HG02973 (cell line): Measurements from ENCODE around the gene OR2T5.
"Not testable (repeated sequence)": the region's sequence is repeated elsewhere in the genome, so short reads cannot be mapped to it uniquely, and the experiment has no call there.

ENCODE experiments used
- ATAC-seq: cut with Tn5 transposase; IDR thresholded peaks from one replicate; pipeline ENCODE4 v1.9.1; 2021; ENCODE audit warnings: moderate library complexity; ENCODE audit not compliant: unreplicated experiment

Gene OR2T5, protein sequence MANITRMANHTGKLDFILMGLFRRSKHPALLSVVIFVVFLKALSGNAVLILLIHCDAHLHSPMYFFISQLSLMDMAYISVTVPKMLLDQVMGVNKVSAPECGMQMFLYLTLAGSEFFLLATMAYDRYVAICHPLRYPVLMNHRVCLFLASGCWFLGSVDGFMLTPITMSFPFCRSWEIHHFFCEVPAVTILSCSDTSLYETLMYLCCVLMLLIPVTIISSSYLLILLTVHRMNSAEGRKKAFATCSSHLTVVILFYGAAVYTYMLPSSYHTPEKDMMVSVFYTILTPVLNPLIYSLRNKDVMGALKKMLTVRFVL

DNA sequence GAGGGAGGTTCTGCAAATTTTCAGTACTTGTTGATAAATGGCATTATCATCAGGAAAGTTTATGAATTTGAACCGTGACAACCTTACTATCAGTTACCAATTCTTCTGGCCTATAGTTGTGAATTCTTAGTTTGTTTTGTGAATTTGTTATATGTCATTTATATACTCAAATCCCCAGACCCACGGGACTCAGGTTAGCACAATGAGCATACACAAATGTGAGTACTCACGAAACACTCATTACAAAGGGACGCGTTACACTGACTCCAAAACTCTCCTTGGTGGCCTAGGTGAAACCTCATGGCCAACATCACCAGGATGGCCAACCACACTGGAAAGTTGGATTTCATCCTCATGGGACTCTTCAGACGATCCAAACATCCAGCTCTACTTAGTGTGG is at the start of gene OR2T5:
Gene OR2T5 (plus strand): TSS at position 301 of the 400 bp plus-strand sequence. CDS start 0 bp downstream, at position 301.
- ATAC-seq: not testable (repeated sequence)

DNA sequence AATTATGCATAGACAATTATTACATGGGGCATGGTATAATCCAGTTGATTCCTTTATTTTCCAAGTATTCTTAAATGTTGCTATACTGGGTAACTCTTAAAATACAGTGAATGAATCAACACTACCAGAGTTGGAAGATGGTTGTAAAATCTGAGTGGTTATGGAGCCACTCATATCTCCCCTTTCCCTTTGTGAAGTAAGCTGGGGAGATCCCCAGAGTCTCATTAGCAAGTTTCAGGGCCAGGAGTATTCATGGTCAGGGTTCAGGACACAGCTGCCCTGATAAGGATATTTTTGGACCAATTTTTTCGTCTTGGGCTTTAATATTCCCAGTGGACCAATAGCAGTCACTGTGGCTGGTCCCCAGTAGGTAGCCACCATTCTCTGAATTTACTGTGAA is 49.7 kb upstream of the OR2T5 start:
- ATAC-seq: not testable (repeated sequence)

DNA sequence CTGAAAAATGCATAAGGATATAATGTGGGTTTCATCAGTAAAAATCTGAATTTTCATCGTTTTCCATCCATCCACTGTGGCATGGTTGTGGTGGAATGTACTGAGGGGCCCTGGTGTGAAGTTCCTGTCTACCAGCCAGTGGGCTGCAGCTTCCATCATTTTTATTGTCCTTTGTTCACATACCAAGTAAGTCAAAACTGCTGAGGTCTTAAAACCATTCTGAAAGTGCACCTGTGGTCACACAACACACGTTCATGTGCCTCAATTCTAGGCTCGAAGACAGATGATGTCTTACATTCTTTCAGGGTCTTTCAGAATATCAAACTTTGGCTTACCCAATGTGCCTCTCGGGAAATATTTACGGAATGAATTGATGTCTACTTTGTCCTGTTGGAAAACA is 49.1 kb upstream of the OR2T5 start:
- ATAC-seq: not testable (repeated sequence)

DNA sequence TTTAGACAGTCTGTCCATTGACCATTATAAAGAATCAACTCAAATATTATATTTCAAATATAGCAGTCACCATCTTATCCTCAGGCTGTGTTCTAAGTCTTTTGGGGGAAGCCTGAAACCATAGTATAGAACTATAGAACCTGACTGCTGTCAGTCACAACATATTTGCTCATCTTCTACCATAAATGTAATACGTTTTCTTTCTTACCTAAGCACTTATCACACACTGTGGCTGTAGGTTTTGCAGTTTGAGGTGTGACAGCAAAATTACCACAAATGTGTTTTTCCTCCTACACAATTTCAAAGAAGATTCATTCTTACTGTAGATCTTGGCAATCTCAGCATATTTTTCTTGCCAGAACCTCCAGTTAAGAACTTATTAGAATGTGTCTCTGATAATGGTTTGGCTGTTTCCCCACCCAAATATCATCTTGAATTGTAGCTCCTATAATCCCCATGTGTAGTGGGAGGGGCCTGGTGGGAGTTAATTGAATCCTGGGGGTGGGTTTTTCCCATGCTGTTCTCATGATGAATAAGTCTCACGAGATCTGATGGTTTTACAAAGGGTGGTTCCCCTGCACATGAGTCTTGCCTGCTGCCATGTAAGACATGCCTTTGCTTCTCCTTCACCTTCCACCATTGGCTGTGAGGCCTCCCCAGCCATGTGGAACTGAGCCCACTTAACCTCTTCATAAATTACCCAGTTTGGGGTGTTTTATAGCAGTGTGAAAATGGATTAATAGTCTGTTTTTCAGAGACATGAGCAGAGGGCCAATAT is 45.7 kb upstream of the OR2T5 start:
- not testable (repeated sequence) for ATAC-seq

DNA sequence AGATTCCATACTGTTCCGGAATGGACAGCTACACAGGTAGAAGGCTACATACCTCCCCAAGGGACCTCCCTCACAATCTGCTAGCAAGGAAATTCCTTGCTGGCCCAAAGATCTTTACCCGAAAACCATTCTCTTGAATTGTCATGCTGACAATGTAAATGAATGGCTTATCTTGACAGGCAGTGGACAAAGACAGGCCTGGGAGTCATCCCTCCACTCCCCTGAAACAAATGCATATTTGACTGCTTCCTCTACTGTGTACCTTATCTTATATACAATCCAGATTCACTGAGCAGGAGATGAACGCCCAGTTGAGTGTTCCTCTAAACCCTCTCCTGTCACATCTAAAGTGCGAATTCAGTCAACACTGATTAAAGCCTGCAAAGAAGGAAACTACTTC is 43.8 kb upstream of the OR2T5 start:
- ATAC-seq: not testable (repeated sequence)

DNA sequence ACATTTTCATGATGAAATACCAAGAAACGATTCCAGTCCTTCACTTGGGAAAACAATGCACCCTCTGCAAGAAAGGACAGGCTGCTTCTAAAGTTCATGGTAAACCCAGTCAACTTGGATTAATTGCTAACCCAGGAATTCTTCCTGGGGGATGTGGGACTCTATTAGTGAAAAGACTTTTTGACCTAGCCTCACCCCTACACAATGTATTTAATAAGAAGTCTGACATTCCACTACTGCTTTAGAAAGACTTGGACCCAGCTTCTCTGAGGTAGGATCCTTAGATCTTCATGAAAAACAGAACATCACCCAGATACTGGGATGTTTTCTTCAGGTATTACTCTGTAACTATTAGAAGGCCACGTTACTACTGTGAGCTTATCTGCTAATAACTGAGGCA is 43.0 kb upstream of the OR2T5 start, which contains the start of gene OR2T2:
Gene OR2T2 (plus strand): TSS at position 239 of the 400 bp plus-strand sequence. CDS start 7,161 bp downstream, outside the sequence.
- not testable (repeated sequence) for ATAC-seq

DNA sequence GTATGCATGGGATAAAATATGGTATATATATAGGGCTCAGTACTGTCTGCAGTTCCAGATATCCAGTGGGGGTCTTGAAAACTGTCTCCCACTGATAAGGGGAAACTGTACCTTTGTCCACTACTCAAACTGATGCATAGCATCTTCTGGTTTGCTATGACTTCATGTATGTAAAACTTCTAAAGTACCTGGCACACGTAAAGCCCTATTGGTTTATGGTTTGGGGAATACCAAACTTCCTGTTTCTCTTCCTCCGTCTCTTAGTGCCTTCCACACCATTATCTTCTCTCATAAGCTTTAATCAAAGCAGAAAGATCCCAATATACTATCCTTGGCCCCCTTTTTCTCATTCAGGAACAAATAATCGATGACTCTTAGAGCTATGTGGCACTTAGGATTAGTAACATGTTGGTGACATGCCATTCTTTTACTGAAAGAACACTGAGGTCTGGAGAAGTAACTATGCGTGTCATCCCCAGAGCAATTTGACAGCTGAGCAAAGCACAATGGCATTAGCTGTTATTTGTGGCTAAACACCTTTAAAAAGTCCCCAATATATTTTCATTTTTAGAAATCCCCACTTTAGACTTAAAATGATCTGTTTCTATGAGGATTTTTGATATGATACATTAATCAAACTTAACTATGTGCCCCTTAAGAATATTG is 39.8 kb upstream of the OR2T5 start:
- peak; percentile 66 for ATAC-seq

DNA sequence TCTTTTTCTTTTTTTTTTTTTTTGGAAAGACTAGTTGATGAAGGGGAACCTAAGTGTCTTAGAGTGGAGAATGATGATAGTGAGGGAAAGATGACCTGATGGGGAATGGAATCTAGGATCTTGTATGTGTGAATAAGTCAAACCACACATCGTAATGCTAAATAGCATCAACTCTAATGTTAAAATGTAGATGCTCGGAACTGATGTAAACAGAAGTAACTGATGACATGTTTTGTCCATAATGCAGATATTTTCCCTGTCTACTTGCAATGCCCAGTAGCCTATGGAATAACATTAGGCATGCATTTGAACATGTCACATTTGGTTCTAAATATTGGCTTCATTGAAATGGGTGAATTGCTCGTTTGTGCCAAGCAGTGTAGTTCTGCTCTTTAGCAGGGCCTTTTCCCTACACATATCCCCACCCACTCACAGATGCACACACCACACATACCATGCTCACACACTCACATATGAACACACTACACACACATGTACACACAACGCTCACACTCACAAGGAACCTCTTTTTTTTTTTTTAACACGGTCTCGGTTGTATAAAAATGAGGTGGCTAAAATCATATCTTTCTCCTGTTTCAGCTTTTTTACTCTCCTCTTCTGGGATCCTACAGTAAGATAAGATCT is 38.4 kb upstream of the OR2T5 start:
- not testable (repeated sequence) for ATAC-seq

DNA sequence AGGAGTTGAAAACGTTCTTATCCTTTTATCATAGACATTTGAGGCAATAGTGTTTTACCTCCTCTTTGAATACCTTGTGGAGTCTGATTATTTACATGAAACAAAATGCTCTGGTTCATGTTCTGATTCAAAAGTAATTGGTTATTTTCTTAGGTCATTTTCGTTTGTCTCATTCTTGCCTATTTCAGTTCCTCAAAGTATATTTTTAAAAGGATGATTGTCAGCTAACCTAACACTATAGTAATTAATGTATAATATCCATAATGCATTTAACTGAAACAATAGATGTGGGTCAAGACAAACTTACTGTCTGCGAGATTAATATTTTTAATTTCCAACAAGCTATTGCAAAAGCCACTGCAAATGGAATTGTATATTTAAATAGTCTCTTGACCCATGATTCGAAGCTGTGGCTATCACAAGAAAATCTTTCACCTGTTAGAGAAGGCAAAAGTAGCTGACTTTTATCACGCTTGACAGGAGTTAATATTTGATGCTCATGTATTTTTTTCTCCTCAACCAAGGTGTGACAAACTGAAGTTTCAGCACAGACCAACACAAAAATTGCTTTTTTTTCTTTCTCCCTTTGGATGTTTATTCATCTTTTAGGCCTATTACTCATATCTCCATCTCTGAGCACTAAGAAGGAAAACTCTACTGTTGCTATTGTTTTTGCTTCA is 37.8 kb upstream of the OR2T5 start:
- ATAC-seq: peak; percentile 66

DNA sequence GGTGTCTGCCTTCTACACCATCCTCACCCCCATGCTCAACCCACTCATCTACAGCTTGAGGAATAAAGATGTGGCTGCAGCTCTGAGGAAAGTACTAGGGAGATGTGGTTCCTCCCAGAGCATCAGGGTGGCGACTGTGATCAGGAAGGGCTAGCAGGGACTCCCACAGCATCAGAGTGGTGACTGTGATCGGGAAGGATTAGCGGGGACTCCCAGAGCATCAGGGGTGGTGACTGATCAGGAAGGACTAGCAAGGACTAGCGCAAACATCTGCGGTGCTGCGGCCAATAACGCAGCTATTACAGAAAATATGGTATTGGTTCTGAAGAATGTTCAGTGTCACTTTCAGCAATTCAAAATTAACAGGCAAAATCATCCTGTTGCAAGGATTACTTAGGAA is 34.8 kb upstream of the OR2T5 start:
- not testable (repeated sequence) for ATAC-seq

DNA sequence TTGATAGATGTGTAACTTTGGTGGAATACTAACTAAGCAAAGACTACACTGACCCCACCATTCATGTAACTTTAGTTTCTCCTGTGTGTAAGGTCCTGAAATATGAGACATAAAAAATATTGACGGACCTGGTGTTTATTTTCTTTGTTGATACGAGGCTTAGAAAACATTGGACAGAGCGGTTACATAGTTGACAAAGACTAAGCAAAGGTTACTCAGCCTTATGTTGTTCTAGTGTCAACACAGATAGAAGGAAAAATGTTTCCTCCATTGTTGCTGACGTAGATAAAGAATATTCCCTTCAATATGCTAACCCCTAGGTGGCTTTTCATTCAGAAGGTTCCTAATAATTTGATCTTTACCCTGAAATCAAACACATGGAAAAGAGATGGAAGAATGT is 33.3 kb upstream of the OR2T5 start:
- ATAC-seq: not testable (repeated sequence)

DNA sequence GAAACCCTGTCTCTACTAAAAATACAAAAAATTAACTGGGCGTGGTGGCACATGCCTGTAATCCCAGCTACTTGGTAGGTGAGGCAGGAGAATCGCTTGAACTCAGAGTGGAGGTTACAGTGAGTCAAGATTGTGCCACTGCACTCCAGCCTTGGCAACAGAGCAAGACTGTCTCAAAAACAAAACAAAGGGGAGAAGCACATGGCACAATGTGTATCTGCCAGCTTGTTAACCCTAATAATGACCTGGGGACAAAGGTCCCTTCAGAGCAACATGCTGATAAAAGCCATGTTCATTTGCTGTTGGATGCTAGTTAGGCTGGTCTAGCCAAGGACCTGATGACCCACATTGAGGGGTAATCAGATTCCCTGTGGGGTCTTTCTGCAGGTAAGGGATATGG is 31.8 kb upstream of the OR2T5 start:
- not testable (repeated sequence) for ATAC-seq

DNA sequence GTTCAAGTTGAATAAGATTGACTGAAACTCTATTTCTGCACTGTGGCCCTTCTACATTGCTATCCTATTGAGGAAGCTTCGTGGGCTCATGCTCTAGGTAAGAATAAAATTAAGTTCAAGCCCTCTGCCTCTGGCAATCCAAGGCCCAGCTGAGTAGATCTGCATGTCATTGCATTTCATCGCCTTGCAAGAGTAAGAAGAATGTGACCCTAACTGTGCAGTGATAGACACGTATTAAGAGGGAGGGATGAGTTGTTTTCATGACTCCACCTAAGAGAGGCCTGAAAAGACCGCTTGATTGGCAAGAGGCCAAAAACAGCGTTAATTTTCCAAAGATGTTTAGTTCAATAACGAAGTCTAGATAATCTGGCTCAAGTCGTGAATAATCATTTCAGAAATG is 29.3 kb upstream of the OR2T5 start:
- ATAC-seq: not testable (repeated sequence)

DNA sequence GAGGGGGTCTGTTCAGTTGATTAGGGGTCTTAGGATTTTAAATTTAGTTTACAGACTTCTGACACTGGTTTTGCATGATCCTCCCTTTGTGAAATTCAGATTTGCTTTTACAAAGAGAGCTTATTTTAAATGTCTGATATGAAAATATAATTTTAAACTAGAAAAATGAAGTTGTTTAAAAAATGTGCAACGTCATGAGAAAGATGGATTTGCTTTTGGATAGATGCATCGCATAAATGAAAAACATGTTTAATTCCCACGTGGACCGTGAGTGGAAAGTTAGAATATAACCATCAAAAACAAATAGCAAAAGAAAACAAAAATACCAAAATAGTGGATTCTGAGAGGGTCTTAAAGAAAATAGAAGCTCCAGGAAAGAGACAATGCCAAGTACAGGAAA is 17.2 kb upstream of the OR2T5 start:
- ATAC-seq: no peak

DNA sequence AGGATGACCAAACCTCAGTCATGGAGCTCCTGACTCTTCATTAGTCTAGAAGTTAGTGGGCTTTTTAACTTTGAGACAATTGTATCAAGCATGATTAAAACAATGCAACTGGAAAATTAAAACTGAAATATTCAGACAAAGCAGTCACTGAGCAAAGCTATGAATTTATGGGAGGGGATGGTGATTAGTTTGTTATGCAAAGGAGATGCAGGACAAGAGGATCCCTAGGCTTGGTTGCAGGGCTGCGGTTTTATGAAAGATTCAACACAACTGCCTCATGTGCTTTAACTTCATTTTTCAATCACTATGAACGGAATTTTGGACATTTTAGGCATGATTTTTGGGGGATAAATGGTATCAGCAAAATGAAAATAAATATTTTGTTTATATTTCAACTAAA is 16.3 kb upstream of the OR2T5 start:
- not testable (repeated sequence) for ATAC-seq

DNA sequence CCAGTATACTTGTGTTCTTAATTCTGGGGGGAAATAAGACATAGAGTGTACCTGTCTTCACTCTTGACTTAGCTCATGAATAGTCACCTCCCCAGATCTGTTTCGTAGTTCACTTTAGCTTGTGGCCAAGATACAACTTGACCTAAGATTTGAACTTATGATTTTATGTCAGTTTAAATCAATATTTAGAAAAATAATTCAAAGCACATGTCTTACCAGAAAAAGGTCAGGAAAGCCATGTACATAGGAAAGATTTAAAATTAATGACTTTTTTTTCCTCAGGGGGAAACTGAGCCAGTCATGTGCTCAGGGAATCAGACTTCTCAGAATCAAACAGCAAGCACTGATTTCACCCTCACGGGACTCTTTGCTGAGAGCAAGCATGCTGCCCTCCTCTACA is 15.3 kb upstream of the OR2T5 start, which contains the start of gene OR2T3:
Gene OR2T3 (plus strand): TSS at position 301 of the 400 bp plus-strand sequence. CDS start 0 bp downstream, at position 301.
- ATAC-seq: not testable (repeated sequence)

DNA sequence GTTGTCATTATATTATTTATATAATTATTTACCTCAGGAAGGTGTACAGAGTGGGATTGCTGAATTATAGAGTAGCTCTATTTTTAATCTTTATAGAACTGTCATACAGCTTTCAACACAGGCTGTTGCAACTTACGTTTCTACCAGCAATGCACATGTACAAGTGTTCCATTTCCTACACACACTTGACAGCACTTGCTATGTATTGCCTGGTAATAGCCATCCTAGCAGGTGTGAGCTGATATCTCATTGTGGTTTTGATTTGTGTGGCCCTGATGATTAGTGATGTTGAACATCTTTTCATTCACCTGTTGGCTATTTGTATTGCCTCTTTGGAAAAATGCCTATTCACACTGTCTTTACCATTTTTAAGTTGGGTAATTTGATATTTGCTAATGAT is 12.7 kb upstream of the OR2T5 start:
- ATAC-seq: not testable (repeated sequence)

DNA sequence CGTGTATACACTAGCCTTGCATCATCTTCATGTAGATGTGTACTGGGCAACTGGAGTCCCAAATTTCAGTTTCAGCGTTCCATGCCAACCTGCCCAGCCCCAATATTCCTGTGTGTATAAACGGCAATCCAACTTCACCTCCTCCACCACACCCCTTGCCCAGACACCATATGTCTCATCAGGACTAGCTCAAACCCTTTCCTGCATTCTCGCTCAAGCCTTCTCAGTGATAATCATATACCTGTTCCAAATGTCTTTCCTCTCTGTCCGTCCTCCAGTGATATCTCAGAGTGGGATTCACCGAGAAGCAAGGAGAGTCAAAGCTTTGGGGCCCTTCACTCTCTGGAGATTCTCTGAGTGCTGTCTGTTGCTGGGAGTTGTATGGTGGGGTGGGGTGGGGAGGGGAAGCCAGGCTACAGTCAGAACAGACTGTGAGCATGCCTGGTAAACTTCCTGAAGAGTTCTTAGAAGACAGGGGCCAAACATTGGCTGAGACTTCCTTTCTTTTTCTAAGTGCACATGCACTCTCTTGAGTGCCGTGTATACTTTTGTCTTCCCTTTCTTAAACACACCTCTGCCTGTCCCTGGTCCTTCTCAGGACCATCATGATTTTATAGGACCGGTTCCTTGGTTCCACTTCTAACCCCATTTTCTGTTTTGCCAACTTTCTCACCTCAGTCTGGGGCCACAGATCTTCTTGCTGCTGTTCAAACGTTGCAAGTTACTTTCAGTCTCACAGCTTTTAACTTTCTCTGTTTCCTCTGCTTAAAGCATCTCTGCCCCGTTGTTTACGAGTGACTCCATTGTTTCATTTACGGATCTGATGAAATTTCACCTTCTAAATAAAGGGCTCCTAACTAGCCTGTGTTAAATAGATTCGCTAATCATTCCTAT is 6.5 kb upstream of the OR2T5 start:
- ATAC-seq: peak; percentile 89

DNA sequence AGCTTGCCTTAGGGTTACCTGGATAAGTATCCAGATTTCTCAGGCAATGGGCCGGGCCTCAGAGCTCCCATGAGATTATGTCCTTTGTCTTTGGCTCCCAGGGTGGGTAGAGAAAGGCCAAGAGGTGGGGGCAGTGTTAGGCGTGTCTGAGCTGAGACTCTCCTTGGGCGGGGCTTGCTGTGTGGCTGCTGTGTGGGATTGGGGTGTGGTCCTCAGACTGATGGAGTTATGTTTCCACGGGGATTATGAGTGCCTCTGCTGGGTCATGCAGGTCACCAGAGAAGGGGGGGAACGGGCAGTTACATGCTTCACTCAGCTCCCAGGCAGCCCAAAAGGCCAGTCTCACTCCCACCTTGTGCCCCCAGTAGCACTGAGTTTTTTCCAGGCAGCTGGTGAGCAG is 8.3 kb downstream of the OR2T5 start:
- not testable (repeated sequence) for ATAC-seq
